Activated CD4-positive, alpha-beta memory T cell treated with anti-CD3 and anti-CD28 coated beads, Interleukin-2, amount 10 ng/mL, durations not matched to agents 7 days and 5 days (primary cell): ENCODE results near the gene CFAP53. TPM values are rescaled to one million over a fixed set of nuclear protein-coding genes. Genes with fewer than 3 reads are reported as not detected.
"Not testable (repeated sequence)": the region's sequence is repeated elsewhere in the genome, so short reads cannot be mapped to it uniquely, and the experiment has no call there.

Experiments
- CTCF ChIA-PET: fragments of 350-600 bp; sonication (Branson Sonifier 250); formaldehyde crosslinking; loops from one replicate; lab custom pipeline; 2021; ENCODE audit warnings: antibody characterized with exemption, inconsistent platforms; lab: Charles Lee
- POLR2A ChIA-PET: fragments of 350-600 bp; sonication (Branson Sonifier 250); formaldehyde crosslinking; loops from one replicate; lab custom pipeline; 2021; ENCODE audit warnings: antibody characterized with exemption; lab: Charles Lee
- DNase-seq: peaks from one replicate; pipeline ENCODE4 v3.0.0-alpha.2; 2020
- H3K27ac Mint-ChIP-seq: one replicate; pipeline ENCODE4 v1.8.0; 2021; ENCODE audit warnings: mild to moderate bottlenecking, mixed read lengths
- H3K27me3 Mint-ChIP-seq: one replicate; pipeline ENCODE4 v1.8.0; 2021; ENCODE audit warnings: mixed read lengths
- H3K36me3 Mint-ChIP-seq: one replicate; pipeline ENCODE4 v1.8.0; 2021; ENCODE audit warnings: low read depth, mixed read lengths
- H3K4me1 Mint-ChIP-seq: one replicate; pipeline ENCODE4 v1.8.0; 2021; ENCODE audit warnings: mixed read lengths
- H3K4me3 Mint-ChIP-seq: one replicate; pipeline ENCODE4 v1.8.0; 2021; ENCODE audit warnings: mild to moderate bottlenecking, mixed read lengths
- H3K9me3 Mint-ChIP-seq: one replicate; pipeline ENCODE4 v1.8.0; 2021; ENCODE audit warnings: mixed read lengths
- total RNA-seq, 2 experiments: library from RNA; stranded (reverse); gene quantifications; one replicate each; pipeline ENCODE4 v1.2.3, GENCODE V29; 2021

CFAP53 gene, protein sequence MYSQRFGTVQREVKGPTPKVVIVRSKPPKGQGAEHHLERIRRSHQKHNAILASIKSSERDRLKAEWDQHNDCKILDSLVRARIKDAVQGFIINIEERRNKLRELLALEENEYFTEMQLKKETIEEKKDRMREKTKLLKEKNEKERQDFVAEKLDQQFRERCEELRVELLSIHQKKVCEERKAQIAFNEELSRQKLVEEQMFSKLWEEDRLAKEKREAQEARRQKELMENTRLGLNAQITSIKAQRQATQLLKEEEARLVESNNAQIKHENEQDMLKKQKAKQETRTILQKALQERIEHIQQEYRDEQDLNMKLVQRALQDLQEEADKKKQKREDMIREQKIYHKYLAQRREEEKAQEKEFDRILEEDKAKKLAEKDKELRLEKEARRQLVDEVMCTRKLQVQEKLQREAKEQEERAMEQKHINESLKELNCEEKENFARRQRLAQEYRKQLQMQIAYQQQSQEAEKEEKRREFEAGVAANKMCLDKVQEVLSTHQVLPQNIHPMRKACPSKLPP
- under 1 TPM; 0.50 to 0.83 TPM for total RNA-seq

GRCh38 chr18:50266248-50266704 lies at the start of gene CFAP53:
Gene CFAP53, minus strand, starts transcription at chr18:50266495. Its CDS starts 91 bp downstream, at chr18:50266404.
- ChIA-PET POLR2A (interaction anchor here (0.8 to 1.7 kb wide), 3 partner anchors 15 to 90 kb away, joined by 3 to 22 read pairs (median 3); partner anchors contain the start of gene MBD1), CTCF (interaction anchor here (0.7 to 7.4 kb wide), 6 partner anchors 10 to 110 kb away, joined by 3 to 66 read pairs (median 4); partner anchors contain the start of gene MBD1)
- Mint-ChIP-seq H3K27ac (peak within 1 kb of the TSS; percentile 56), H3K27me3 (no peaks in the 10 kb centered on the region), H3K36me3 (peaks cover 29% of the 10 kb centered on the region), H3K4me3 (peak within 1 kb of the TSS; percentile 76), H3K9me3 (no peaks in the 10 kb centered on the region), H3K4me1 (peaks cover 31% of the 10 kb centered on the region)
- DNase-seq = peak; percentile 89

DNA sequence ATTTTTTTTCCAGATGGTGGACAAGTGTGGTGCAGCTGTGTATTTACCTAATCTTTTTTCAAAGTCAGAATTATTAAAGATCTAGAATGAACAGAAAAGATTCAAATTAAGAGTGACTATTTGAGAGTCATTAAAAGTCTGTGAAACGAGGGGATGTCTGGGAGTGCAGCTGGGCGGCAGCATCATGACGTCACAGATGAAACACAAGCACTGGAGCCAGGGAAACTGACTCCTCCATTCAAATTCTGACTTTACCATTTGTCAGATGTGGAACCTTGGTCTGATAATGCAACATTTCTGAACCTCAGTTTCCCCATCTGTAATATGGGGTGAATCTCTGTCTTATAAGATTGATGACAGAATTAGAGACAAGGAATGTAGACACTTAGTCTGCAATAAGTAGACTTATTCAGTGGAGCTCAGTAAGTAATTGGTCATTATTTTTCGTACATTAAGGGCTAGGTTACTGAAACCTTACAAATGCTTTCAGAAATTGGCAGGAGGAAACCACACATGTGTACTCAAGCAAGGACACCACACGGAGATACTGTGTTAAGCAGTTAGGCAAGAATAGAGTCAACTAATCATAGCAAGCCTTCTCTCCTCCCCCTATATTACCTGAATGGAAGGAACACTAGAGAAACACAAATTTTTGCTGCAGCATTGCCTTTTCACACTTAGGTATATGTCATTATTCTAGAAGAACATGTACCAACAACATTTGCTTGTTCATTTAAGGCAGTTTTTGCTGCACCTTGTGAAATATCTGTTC lies 49.0 kb upstream of the CFAP53 start:
- Mint-ChIP-seq H3K27ac (no peak overlapping the region), H3K9me3 (no peaks in the 10 kb centered on the region), H3K27me3 (peaks cover 28% of the 10 kb centered on the region), H3K4me3 (no peak overlapping the region), H3K4me1 (peaks cover 17% of the 10 kb centered on the region), H3K36me3 (peaks cover 7% of the 10 kb centered on the region)
- POLR2A ChIA-PET = interaction anchor here (1.2 kb wide), 1 partner anchor 59 kb away, joined by 3 read pairs; the partner anchor contains the start of gene SKA1
- DNase-seq = no peak
- CTCF ChIA-PET = interaction anchor here (0.8 kb wide), 1 partner anchor 26 kb away, joined by 3 read pairs; no protein-coding TSS in a partner anchor

- Mint-ChIP-seq H3K4me3 (no peak overlapping the region), H3K27me3 (peaks cover 33% of the 10 kb centered on the region)
Measured at GRCh38 chr18:50313873-50314460, 47.7 kb upstream of the CFAP53 start.

DNA sequence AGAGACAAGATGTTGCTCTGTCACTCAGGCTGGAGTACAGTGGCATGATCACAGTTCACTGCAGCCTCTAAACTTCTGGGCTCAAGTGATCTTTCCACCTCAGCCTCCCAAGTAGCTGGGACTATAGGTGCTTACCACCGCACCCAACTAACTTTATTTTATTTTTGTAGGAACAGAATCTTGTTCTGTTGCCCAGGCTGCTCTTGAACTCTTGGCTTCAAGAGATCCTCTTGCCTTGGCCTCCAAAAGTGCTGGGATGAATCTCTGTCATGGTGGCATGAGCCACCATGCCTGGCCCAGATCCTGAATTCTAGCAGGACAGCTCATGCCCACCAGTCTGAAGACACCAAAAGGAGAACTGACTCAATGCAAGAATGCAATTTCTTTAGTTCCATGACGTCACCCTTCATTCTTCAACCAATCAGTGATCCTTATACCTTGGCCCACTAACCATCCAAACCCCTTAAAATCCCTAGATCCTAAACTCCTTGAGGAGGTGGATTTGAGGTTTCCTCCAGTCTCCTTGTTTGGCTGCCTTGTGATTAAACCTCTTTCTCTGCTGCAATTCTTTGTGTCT lies 46.8 kb upstream of the CFAP53 start:
- CTCF ChIA-PET = no interaction called here
- H3K4me3 Mint-ChIP-seq = no peak overlapping the region

More at GRCh38 chr18:50313873-50314460, 47.7 kb upstream of the CFAP53 start:
- ChIA-PET POLR2A (interaction anchor here (1.2 kb wide), 1 partner anchor 60 kb away, joined by 3 read pairs; the partner anchor contains the start of gene SKA1), CTCF (interaction anchor here (0.8 to 1.2 kb wide), 2 partner anchors 25 to 43 kb away, joined by 3 to 5 read pairs; no protein-coding TSS in a partner anchor)
- Mint-ChIP-seq H3K36me3 (peaks cover 11% of the 10 kb centered on the region), H3K4me1 (peaks cover 9% of the 10 kb centered on the region), H3K27ac (no peak overlapping the region), H3K9me3 (no peaks in the 10 kb centered on the region)
- DNase-seq = no peak

GRCh38 chr18:50312296-50313030 lies 46.2 kb upstream of the CFAP53 start:
- H3K4me1 Mint-ChIP-seq = peaks cover 16% of the 10 kb centered on the region
- ChIA-PET CTCF (interaction anchor here (1.2 kb wide), 1 partner anchor 31 kb away, joined by 3 read pairs; the partner anchor contains the start of gene MBD1), POLR2A (no interaction called here)
- H3K9me3 Mint-ChIP-seq = no peaks in the 10 kb centered on the region
- H3K36me3 Mint-ChIP-seq = peaks cover 11% of the 10 kb centered on the region
- no peak for DNase-seq
- H3K27me3 Mint-ChIP-seq = peaks cover 33% of the 10 kb centered on the region
- H3K4me3 Mint-ChIP-seq = no peak overlapping the region
- no peak overlapping the region for H3K27ac Mint-ChIP-seq

More for the DNA sequence above, 46.8 kb upstream of the CFAP53 start:
- Mint-ChIP-seq H3K27me3 (peaks cover 33% of the 10 kb centered on the region), H3K4me1 (peaks cover 9% of the 10 kb centered on the region), H3K9me3 (no peaks in the 10 kb centered on the region), H3K36me3 (peaks cover 11% of the 10 kb centered on the region), H3K27ac (no peak overlapping the region)
- POLR2A ChIA-PET = no interaction called here
- DNase-seq = no peak

DNA sequence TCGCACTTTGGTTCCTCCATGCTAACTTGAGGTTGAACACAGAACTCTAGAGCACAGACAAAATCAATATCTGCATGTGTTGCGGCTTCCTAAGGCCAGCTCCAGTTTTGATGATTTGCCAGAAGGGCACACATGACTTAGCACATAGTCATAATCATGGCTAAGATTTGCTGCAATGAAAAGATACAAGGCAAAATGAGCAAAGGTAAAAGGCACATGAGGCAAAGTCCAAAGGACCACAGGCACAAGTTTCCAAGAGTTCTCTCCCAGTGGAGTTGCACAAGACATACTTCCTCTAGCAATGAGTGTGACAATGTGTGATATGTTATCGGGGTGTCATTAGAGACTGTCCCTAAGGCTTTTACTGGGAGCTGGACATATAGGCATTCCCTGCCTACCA lies 45.4 kb upstream of the CFAP53 start:
- Mint-ChIP-seq H3K9me3 (no peaks in the 10 kb centered on the region), H3K4me1 (peaks cover 23% of the 10 kb centered on the region), H3K36me3 (peaks cover 5% of the 10 kb centered on the region), H3K4me3 (no peak overlapping the region), H3K27me3 (peaks cover 32% of the 10 kb centered on the region), H3K27ac (no peak overlapping the region)
- DNase-seq = no peak
- POLR2A ChIA-PET = no interaction called here
- CTCF ChIA-PET = interaction anchor here (1.2 kb wide), 1 partner anchor 30 kb away, joined by 3 read pairs; the partner anchor contains the start of gene MBD1

DNA sequence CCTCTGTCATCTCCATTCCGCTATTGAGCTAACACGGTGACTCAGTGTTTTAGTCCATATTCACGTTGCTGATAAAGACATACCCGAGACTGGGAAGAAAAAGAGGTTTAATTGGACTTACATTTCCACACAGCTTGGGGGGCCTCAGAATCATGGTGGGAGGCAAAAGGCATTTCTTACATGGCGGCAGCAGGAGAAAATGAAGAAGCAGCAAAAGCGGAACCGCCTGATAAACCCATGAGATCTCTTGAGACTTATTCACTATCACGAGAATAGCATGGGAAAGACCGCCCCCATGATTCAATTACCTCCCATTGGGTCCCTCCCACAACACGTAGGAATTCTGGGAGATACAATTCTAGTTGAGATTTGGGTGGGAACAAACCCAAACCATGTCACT lies 43.8 kb upstream of the CFAP53 start:
- DNase-seq = no peak
- ChIA-PET CTCF (interaction anchor here (0.6 kb wide), 1 partner anchor 15 kb away, joined by 5 read pairs; no protein-coding TSS in a partner anchor), POLR2A (no interaction called here)
- Mint-ChIP-seq H3K36me3 (peaks cover 7% of the 10 kb centered on the region), H3K9me3 (peaks cover 4% of the 10 kb centered on the region), H3K27me3 (peaks cover 37% of the 10 kb centered on the region), H3K4me1 (peaks cover 25% of the 10 kb centered on the region), H3K27ac (no peak overlapping the region), H3K4me3 (no peak overlapping the region)

GRCh38 chr18:50308851-50309250 lies 42.6 kb upstream of the CFAP53 start:
- not testable (repeated sequence) for H3K4me3 Mint-ChIP-seq, H3K27ac Mint-ChIP-seq, H3K36me3 Mint-ChIP-seq, H3K9me3 Mint-ChIP-seq, DNase-seq
- POLR2A ChIA-PET = interaction anchor here (1.0 to 2.7 kb wide), 2 partner anchors 27 to 67 kb away, joined by 4 to 15 read pairs; partner anchors contain the start of genes MBD1 and SKA1
- H3K4me1 Mint-ChIP-seq = peaks cover 25% of the 10 kb centered on the region
- CTCF ChIA-PET = interaction anchor here (0.9 to 2.8 kb wide), 2 partner anchors 28 to 49 kb away, joined by 3 to 13 read pairs; partner anchors contain the start of gene MBD1
- peaks cover 36% of the 10 kb centered on the region for H3K27me3 Mint-ChIP-seq

DNA sequence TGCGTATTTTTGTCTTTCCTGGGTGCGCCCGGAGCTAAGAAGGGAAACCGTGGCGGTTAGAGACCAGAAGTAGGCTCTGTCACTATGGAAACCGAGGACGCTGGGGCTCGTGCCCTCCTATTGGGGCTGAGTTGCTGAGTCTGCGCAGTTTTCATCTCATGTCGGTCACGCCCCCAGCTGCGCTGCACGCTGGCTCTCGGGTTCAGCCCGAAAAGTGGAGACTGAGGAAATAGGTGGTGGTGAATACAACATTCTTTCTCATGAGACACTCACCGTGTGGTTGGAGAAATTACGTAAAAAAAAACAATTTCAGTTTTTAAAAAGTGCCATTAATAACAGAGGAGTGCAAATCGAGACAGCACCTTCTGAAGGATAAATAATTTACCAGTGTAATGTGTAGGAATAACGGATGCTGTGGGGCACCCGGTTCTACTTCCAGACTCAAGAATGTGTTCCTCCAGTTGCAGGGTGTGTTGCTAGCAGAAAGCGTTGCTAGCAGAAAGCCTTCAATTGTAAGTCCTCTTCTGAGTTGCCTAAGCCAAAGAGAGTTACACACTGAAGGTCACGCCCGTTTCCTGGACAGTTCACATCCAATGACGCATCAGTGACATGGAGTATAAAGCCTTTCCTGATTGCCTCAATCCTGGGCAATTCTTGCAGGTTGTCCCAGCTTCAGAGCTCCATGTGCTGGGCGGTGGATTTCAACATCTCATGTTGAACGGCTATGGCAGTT lies 41.6 kb upstream of the CFAP53 start:
- peaks cover 40% of the 10 kb centered on the region for H3K27me3 Mint-ChIP-seq
- H3K36me3 Mint-ChIP-seq = peaks cover 8% of the 10 kb centered on the region
- peaks cover 5% of the 10 kb centered on the region for H3K9me3 Mint-ChIP-seq
- ChIA-PET POLR2A (interaction anchor here (1.1 to 2.7 kb wide), 8 partner anchors 10 to 67 kb away, joined by 3 to 15 read pairs (median 6); partner anchors contain the start of genes MBD1 and SKA1), CTCF (interaction anchor here (1.1 to 2.8 kb wide), 2 partner anchors 50 to 67 kb away, joined by 3 to 13 read pairs; partner anchors contain the start of gene SKA1)
- H3K27ac Mint-ChIP-seq = peak overlapping the region; percentile 85
- peaks cover 25% of the 10 kb centered on the region for H3K4me1 Mint-ChIP-seq
- peak; percentile 94 for DNase-seq
- H3K4me3 Mint-ChIP-seq = peak overlapping the region; percentile 86

GRCh38 chr18:50307400-50307737 lies 41.1 kb upstream of the CFAP53 start:
- ChIA-PET POLR2A (interaction anchor here (1.1 to 2.7 kb wide), 8 partner anchors 9 to 68 kb away, joined by 3 to 15 read pairs (median 6); partner anchors contain the start of genes MBD1 and SKA1), CTCF (interaction anchor here (1.1 to 2.8 kb wide), 2 partner anchors 50 to 67 kb away, joined by 3 to 13 read pairs; partner anchors contain the start of gene SKA1)
- Mint-ChIP-seq H3K4me1 (peaks cover 25% of the 10 kb centered on the region), H3K9me3 (peaks cover 5% of the 10 kb centered on the region), H3K27me3 (peaks cover 45% of the 10 kb centered on the region), H3K4me3 (peak overlapping the region; percentile 86), H3K36me3 (peaks cover 8% of the 10 kb centered on the region), H3K27ac (peak overlapping the region; percentile 85)
- no peak for DNase-seq
